GM19467 (cell line): ENCODE results near the gene CADM4.
"Not testable (repeated sequence)": the region's sequence is repeated elsewhere in the genome, so short reads cannot be mapped to it uniquely, and the experiment has no call there.

Experiments used
- ATAC-seq: cut with Tn5 transposase; IDR thresholded peaks from one replicate; pipeline ENCODE4 v1.9.1; 2021; ENCODE audit warnings: mild to moderate bottlenecking, moderate library complexity; ENCODE audit not compliant: unreplicated experiment

Gene CADM4

DNA sequence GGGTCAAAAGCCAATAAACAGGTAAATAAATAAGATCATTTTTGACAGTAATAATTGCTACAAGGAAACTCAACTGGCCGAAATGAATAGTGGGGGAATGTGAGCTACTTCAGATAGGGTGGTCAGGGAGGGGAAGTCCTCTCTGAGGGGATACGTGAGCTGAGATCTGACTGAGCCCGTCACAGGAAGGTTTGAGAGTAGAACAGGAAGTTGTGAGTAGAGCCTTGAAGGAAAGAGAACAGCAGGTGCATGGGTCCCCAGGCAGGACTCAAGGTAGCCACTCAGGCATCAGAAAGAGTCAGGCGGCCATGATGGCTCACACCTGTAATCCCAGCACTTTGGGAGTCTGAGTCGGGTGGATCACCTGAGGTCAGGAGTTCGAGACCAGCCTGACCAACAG, 50.0 kb downstream of the CADM4 start:
- ATAC-seq, result no peak

DNA sequence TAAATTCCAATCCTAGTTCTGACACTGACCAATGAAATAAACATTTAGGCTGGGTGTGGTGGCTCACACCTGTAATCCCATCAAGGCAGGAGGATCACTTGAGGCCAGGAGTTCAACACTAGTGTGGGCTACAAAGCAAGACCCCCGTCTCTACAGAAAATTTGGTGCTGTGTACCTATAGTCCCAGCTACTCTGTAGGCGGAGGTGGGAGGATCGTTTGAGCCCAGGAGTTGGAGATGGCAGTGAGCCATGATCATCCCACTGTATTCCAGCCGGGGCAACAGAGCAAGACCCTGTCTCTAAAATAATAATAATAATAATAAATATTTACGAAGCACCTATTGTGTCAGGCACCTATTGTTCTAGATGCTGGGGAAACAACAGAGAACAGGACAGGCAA, 50.4 kb downstream of the CADM4 start:
- no peak for ATAC-seq

DNA sequence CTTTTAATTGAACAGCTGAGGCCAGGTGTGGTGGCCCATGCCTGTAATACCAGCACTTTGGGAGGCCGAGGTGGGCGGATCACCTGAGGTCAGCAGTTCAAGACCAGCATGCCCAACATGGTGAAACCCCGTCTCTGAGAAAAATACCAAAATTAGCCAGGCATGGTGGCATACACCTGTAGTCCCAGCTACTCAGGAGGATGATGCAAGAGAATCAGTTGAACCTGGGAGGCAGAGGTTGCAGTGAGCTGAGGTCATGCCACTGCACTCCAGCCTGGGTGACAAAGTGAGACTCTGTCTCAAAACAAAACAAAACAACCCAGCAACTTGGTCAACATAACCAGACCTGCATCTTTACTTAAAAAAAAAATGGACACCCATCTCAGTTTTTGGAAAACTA, 52.6 kb downstream of the CADM4 start:
- ATAC-seq, result not testable (repeated sequence)

GRCh38 chr19:43586346-43586745, 53.3 kb downstream of the CADM4 start:
- no peak for ATAC-seq

DNA sequence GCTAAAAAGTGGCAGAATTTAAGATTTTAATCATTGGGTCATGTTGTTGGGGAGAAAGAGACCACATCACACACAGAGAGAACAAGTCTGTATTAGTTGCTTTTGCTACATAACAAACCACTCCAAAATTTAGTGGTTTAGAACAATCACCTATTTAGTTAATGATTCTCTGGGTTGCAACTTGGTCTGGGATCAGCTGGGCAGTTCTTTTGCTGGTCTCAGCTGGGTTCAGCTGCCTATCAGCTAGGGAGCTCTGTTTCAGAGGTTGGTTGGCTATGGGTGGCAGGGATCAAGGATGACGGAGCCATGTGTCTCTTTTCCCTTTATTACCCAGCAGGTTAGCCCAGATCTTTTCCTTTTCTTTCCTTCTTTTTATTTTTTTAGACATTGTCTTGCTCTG, 55.2 kb downstream of the CADM4 start:
- ATAC-seq, result no peak

GRCh38 chr19:43582495-43582894, 57.2 kb downstream of the CADM4 start:
- no peak for ATAC-seq

GRCh38 chr19:43581467-43581866, 58.2 kb downstream of the CADM4 start:
- no peak for ATAC-seq

DNA sequence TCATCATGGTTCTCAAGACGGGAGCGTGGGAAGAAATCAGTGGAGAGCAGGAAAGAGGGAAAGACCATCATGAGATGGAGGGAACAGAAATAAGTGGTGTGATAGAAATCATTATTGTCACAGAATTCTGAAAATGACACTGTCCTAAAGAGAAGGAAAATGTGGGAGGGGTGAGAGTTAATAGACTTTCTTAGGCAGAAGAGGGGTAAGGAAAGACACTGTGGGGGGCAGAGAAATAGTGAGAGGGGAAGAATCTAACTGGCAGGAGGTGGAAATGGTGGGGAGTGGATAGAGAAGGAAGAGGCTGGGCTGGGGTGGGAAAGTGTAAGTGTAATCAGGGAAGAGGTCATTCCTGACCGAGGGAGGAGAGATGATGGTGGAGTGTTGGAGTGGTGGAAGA, 60.9 kb downstream of the CADM4 start:
- ATAC-seq, result no peak

DNA sequence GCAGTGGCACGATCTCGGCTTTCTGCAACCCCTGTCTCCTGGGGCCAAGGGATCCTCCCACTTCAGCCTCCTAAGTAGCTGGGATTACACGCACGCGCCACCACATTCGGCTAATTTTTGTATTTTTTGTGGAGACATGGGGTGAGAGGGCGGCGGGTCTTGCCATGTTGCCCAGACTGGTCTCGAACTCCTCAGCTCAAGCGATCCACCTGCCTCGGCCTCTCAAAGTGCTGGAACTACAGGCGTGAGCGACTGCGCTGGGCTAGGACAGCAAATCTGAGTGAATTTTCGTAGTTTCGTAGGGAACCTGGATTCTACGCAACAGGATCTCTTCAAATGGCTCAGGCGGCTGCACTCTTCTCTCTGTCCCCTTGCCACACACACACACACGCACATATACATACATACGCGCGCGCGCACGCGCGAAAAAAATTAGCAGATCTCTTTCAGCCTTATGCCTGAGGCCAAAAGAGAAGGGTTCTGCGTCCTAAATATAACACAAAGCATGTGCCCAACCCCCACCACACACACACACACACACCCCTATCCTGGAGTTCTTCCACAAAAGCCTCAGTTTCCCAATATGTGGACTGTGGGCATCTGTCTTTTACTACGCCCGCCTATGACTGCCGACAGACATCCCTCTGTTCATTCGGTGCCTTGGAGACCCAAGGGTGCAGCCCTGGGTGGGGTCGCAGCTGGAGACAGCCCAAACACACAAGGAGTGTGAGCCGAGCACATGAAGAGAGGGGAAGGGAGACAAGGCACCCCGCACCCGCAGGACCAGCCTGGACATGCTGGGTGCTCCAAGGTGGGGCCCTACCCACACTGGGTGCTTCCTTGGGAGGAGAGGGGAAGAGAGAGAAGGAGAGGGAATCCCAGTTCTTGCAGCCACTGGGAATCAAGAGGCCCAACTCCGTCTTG, 63.4 kb downstream of the CADM4 start:
- no peak for ATAC-seq

GRCh38 chr19:43575156-43575950, 64.3 kb downstream of the CADM4 start, which contains the start of the genes PINLYP and XRCC1:
Gene PINLYP (plus strand): TSS chr19:43575801. CDS start chr19:43577192, 1,391 bp downstream.
Gene XRCC1 (minus strand): TSS chr19:43575527. CDS start chr19:43575458, 69 bp downstream.
- ATAC-seq, result peak; percentile 99

DNA sequence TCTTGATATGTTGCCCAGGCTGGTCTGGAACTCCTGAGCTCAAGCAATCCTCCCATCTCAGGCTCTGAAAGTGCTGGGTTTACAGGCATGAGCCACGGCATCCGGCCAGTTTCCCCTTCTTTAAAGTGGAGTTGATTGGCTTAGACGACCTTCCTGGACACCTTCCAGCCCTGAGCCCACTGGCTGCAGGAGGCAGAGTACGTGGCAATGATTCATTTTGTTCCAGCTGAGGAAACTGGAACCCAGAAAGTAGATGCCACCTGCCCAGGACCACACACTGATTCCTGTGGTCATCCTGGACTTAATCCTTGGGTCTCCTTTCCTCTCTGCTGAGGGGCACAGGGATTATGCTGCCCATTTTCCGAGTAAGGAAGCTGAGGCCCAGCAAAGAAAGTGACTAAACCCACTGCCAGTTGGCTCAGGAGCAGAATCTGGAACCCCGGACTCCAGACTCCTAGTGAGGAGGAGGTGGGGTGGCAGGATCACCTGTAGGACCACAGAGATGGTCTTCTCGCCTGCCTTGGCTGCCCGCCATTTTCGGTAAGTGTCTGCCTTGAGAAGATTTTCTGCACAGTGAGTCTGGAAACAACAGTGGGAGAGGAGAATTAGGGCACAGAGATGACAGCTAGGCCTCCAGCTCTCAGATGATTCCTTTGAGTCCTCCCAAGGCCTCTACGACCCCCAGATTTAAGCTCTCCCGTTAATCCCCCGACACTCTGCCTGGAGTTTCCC, 65.1 kb downstream of the CADM4 start:
- no peak for ATAC-seq
